T-helper 9 cell (primary cell): ENCODE results near the gene MAGEB3.

Experiments used
- DNase-seq: peaks from one replicate; pipeline ENCODE4 v3.0.0-alpha.2; 2020

The MAGEB3 gene

DNA sequence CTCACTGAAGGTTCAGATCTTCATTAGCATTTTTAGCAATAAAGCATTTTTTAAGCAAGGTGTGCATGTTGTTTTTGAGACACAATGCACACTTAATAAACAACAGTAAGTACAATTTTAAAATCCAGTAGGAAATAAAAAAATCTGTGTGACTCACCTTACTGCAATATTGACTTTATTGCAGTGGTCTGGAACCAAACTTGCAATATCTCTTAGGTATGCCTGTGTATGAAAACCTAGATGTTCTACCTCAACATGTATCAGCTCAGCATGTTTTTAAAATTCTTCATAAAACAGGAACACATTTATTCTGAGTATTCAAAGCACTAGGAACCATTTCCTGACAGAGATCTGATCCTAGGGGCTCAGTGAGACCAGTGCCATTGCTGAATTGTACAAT, 52.1 kb downstream of the MAGEB3 start:
- DNase-seq = no peak

DNA sequence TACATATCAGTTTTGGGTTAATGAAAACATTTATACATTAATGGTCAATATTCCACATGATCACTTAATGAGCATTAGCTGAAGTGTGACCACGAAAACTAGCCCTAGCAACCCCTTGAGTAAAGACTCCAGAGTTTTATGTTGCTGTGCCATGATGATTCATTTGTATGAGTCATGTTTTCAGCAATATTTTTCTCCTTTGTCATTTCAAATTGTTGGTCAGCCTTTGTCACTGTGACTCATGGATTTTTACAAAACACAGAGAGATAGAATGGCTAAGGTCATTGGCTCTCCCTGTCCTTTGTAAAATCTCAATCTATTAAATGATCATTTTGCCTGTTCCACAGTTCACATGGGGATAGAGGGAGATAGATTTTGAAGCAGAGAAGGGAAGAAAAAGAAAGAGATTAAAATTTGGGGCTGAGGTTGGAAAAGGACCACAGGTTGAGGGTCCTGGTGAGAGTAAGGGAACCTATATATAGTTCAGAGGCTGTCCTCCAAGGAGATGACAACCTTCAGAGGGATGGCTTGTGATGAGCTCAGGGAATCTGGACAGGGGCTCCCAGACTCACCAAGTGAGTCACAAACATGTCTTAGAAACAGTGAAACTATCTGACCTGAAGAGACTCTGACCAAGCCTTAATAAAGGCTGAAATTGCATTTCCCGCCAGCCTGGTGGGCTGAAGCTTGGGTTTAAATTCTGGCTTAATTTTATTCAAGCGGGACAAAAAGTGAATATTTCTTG, 53.2 kb downstream of the MAGEB3 start:
- DNase-seq = no peak
